Right lung (tissue), 5 donors: ENCODE data around the gene SLIT3. TPM values are rescaled to one million over a fixed set of nuclear protein-coding genes. Genes with fewer than 3 reads are reported as not detected.

Experiments
- DNase-seq, 2 donors: peaks; one replicate each; pipeline ENCODE4 v3.0.0-alpha.2; 2013
- polyA plus RNA-seq, 5 donors: library from polyadenylated mRNA; unstranded; fragments of 120-200 nt; gene quantifications; one replicate each; pipeline versions ENCODE4 v1.2.1 to v1.2.3, GENCODE V29; 2013; ENCODE audit warnings: inconsistent platforms in 1 of 5, low replicate concordance in 1 of 5; ENCODE audit not compliant: insufficient read length in 5 of 5, insufficient read depth in 1 of 5

The SLIT3 gene
- polyA plus RNA-seq, 5 donors = 29.5 to 51.0 (median 42.9) TPM

DNA sequence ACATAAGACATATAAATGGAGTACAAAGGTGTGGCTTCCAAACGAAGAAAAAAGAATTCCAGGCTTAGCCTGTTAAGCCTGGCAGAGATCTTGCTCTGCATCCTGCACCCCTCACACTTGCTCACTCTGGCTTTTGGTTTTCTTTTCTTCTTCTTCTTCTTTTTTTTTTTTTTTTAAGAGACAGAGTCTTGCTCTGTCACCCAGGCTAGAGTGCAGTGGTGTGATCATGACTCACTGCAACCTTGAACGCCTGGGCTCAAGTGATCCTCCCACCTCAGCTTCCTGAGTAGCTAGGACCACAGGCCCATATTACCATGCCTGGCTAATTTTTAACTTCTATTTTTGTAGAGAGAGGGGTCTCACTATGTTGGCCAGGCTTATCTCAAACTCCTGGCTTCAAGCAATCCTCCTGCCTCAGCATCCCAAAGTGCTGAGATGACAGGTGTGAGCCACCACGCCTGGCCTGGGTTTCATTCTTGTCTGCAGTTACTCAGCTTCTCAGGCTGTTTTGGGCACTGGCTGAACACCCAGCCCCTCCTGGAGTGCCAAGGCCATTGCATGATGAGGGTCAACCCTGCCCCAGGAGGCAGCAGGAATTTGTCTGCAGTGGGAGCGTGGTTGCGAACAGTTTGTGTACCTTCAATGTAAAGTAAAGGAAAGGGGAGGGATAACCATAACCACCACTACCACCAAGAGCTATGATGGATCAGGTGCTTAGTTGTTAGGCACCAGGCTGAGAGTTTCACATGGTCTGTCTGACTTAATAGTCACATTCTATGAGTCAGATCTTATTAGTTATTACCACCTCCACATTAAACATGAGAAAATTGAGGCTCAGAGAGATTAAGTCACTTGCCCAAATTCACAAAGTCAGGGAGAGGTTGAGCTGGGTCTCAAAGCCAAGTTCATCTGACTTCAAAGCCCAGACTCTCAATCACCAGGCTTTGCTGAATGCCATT lies 502.6 kb downstream of the SLIT3 start:
- DNase-seq = no peak

GRCh38 chr5:168796593-168797580 lies 504.1 kb downstream of the SLIT3 start:
- no peak for DNase-seq

DNA sequence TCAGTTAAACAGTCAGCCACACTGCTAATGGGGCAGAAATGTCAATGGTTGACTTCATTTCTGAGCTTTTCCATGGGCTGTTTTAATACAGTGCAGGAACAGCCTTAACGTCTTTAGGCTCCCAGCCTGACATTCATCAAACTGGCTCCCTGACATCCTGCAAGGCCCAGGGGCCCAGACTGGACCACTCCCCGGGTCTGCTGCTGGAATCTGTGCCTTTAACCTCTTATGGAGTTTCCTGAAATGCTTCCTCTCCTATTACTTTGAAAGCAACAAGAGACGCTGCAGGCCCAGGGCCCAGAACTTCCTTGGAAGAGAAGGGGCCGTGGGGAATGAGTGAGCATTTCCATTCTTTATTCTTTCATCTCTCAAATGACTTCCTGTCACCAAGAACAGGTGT lies 504.9 kb downstream of the SLIT3 start:
- no peak for DNase-seq

DNA sequence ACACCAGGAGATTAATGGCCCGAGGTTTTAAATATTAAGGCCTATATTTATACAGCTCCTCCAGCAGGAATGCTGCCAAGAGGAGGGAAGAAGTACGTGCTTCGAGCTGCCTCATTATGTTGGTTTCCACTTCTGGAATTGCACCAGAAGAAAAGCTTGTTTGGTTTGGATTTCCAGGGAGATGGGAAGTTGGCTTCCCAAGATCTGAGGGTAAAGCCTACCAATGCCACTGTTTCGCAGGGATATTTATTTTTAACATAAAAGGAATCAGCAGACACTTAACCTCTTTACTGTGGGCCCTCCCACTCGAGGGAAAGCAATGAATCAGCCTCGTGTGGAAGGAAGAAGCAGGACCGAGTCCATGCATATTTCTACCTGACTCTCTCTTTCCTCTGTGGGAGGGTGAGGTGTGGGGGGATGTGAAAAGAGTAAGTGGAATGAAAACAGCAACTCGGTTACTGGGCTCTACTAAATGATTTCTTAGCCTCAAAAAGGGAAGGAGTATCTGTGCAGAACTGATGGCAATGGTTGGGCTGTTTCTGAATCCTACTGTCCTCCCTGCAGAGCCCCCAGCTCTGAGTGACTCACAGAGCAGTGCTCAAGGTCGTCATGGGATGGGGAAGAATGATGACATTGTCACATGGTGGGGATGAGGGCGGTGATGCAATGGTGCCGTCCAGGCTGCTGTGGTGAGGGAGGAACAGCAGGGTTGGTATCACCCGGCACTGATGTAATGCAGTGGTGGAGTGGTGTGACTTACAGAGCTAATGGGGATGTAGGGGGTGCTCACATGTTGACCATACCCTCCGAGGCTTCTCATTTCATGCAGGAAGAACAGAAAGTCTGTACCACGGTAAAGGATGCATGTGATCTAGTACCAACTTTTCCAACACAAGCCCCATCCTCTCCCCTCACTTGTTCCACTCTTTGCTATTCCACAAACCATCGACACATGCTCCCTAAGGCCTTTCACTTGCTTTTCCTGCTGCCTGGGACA lies 506.8 kb downstream of the SLIT3 start:
- DNase-seq = peak; percentile 65 to 67

DNA sequence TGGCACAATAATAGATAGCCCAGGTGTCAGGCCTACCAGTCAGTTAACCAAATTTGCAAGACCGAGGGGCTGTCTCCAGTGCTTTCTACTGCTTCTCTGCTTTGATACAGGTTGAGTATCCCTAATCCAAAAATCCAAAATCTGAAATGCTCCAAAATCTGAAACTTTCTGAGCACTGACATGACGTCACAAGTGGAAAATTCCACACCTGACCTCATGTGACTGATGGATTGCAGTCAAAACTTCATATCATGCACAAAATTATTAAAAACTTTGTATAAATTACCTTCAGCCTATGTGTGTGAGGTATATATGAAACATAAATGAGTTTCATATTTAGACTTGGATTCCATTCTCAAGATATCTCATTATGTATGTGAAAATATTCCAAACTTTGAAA lies 508.3 kb downstream of the SLIT3 start:
- DNase-seq = no peak

GRCh38 chr5:168790671-168791250 lies 510.2 kb downstream of the SLIT3 start:
- DNase-seq = no peak

DNA sequence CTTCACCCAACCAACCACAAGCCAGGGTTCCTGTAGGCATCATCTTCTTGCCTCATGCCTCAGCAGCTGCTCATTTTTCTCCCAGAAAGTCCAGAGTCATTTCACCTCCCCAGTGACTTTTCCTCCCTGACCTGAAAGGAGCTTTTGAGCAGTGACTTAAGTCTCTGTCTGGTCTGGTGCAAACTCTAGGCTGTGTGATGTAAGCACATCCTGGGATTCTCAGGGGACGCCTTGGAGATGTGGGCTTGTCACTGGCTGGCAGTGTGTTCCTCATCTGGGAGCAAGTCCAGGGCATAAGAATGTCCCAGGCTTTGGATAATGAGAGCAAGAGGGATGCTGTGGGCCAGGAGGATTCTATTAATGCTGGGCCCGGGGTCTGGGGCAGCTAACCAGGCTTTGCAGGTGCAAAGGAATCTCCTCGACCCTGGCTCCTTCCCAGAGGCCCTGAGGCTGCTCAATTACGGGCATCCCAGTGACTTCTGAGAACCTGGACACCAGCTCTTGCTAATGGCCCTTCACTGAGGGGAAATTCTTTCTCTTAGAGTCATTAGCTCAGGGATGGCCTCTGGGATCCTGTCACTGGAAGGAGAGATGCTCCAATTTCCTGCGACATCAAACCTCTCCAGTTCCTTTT lies 510.8 kb downstream of the SLIT3 start:
- DNase-seq = no peak

DNA sequence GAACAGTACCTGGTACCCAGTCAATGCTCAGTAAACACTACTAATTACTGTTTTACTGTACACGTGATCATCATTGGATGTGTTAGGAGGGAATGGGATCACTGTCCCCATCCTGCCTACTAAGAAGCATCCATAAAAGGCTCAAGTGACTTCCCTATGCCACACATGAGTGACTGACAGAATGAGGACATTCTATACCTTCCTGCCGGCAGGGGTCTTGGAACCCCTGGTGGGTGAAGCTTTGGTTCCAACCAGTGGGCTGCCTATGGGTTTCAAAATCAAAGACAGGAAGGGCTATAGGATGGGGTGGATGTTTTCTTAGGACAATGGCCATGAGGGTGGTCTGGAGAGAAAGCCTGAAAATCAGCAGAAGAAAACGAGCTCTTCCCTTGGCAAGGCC lies 512.2 kb downstream of the SLIT3 start:
- DNase-seq = no peak

DNA sequence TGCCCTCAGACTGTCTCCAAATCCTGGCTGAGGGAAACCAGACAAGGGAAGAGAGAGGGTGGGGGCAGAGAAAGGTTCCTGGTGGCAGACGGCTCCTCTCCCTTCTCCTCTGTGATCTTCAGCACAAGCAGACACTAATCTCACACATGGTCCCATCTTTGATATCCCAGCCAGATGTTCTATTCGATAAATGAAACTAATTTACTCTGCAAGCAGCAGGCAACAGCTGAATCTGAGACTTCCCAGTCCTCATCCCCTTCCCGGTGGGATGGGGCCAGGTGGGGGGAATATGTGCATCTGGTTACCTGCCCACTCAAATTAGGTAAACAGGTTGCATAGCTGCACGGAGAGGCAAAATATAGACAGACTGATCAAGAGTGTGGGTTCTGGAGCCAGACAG lies 512.8 kb downstream of the SLIT3 start:
- DNase-seq = no peak

- DNase-seq = no peak
Observed at GRCh38 chr5:168786147-168786546, 514.8 kb downstream of the SLIT3 start.

DNA sequence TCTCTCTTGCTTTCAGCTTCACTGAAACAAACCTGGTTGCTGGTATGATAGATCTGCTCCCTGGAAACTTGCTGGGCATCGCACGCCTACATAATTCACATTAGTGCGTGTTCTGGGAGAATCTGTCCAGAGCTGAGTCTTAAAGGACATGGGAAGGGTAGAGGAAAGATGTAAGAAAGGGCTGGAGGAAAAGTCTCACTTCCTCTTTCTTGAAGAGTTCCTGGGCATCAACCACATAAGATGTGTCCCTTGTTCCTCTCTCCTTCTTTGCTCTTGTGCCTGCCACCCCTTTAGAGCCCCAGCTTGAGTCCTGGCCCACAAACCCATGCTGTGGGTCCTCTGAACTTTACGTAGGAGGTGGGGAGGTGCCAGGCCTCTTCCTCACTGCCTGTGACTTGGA lies 516.5 kb downstream of the SLIT3 start:
- DNase-seq = no peak

DNA sequence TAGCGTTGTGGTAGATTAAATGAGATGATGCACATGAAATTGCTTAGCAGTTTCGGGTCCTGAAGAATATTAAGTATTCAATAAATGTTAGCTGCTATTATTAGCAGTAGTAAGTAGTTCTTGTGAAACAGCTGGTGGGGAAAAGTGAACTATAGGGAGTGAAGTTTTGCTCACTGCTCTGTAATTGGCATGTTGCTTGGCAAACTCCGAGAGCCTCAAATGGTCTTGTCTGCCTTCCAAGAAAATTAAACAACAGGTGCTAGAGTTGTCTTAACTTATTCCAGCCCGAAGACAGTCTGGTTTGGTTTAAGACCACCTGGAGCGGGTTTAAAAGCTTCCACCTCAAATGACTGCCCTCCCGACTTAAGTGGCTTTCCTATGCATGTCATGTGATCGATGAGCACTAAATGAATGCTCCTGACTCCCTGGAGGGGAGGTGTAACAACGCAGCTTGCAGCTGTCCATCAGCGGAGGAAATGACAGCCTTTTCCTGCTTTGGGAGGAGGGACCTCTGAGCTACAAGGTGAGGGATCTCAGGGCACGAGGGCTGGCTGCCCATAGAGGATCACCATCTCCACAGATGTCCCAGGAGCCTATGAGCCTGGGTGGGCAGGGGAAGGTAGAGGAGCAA lies 518.9 kb downstream of the SLIT3 start:
- DNase-seq = no peak

DNA sequence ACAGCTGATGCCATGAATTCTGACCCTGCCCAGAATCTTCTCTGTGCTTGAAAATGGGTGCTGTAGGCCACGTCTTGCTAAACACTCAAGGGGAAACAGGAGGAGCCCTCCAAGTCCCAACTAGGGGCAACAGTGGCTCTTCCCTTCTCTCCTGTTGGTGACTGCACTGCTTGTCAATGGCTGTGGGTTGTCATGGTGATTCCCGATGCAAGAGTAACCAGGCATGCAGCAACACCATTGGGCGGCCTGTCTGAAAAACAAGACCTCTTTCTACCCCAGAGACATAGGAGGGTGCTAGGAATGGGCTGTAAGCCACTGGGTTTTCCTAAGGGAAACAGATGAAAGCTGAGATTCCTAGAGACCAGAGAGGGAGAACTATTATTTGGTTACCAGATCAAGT lies 520.1 kb downstream of the SLIT3 start:
- no peak for DNase-seq

- DNase-seq = no peak
Observed at GRCh38 chr5:168779333-168779732, 521.6 kb downstream of the SLIT3 start.

DNA sequence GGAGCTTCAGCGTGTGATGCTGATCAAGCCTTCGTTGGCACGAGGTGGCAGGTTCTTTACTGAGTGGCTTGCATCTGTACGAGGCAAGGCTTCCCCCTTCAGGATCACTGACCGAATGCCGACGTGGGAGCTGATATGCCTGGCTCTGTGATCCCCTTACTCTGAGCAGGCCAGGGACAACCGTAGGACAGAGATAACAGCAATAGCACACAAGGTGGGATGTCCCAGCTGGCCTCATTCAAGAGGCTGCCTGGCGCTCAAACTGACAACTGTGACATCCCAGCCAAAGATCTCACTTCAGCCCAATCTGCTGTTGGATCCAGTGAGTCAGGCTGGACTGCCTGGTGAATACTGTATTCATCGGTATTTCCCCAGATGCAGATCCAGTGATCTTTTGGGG lies 522.4 kb downstream of the SLIT3 start:
- no peak for DNase-seq

GRCh38 chr5:168777651-168778050 lies 523.3 kb downstream of the SLIT3 start:
- DNase-seq = no peak

DNA sequence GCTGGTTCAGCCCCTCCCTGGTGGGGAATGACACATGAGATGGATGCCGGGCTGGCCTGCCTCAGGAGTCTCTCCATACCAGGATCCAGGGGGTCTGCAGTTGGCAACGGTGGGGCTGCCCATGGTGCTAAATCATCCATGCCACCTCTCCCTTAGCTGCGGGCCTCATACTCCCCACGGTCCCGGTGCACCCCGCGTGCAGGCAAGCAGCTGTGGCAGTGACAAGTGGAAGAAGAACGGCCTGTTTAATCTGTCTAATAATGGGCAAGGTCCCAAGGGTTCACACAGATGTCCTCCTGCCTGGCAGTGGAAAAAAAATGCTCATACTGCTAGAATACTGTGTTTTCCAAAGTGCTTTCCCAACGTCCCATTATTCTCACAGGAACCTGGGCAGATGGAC lies 524.9 kb downstream of the SLIT3 start:
- no peak for DNase-seq

DNA sequence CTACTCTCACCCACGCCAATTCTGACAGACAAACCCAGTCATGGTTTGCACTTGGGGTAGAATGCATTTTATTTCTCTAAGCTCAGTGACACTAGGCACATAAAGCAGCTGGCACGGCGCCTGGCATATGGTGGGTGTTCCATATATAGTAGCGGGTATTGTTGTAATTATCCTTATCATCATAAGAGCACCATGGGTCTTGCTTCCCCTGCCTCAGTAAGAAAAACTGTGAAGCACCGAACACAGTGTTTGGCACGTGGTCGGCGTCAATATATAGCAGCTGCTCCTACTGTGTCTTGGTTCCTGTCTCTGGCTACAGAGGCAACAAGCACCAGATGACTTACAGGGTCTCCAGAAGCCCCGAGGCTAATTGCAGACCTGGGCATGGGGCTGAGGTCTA lies 527.7 kb downstream of the SLIT3 start:
- no peak for DNase-seq

GRCh38 chr5:168772316-168772961 lies 528.5 kb downstream of the SLIT3 start:
- DNase-seq = no peak
